T-helper 17 cell (primary cell): Measurements from ENCODE around the gene CACNB3. TPM values are rescaled to one million over a fixed set of nuclear protein-coding genes. Genes with fewer than 3 reads are reported as not detected.

ENCODE experiments used
- ATAC-seq: fragments of 150-1000 bp; cut with Tn5 transposase; 2 replicates; pipeline ENCODE4 v1.10.0; 2021; ENCODE audit warnings: mild to moderate bottlenecking, moderate library complexity
- DNase-seq, 3 donors: peaks; one replicate each; pipeline versions ENCODE4 v3.0.0 to v3.0.0-alpha.2; 2020 to 2021
- H3K9me3 ChIP-seq: one replicate; pipeline ENCODE4 v1.7.0; 2013; ENCODE audit warnings: low read length, mild to moderate bottlenecking; ENCODE audit not compliant: control insufficient read depth, poor library complexity, severe bottlenecking
- H3K27ac Mint-ChIP-seq: one replicate; pipeline ENCODE4 v1.8.0; 2022; ENCODE audit warnings: mild to moderate bottlenecking, moderate library complexity, mixed read lengths
- H3K27me3 Mint-ChIP-seq: one replicate; pipeline ENCODE4 v1.8.0; 2022; ENCODE audit warnings: mixed read lengths
- H3K36me3 Mint-ChIP-seq: one replicate; pipeline ENCODE4 v1.8.0; 2022; ENCODE audit warnings: low read depth, mixed read lengths
- H3K4me1 Mint-ChIP-seq: one replicate; pipeline ENCODE4 v1.8.0; 2022; ENCODE audit warnings: mild to moderate bottlenecking, mixed read lengths
- H3K4me3 Mint-ChIP-seq: one replicate; pipeline ENCODE4 v1.8.0; 2022; ENCODE audit warnings: mild to moderate bottlenecking, moderate library complexity, mixed read lengths
- total RNA-seq, 4 donors: library from RNA in 2 of 4; stranded (reverse) in 2 of 4; gene quantifications; one replicate each; pipeline ENCODE4 v1.2.3 and lab custom pipeline; 2022 to 2026

CACNB3 gene
- total RNA-seq, 2 donors from 2014 or later, result 6.5 to 8.0 TPM

- DNase-seq, result peak in 1 of 3 donors; percentile 17
- H3K27ac Mint-ChIP-seq, result peak overlapping the region; percentile 60
- peaks cover 35% of the 10 kb centered on the region for H3K4me1 Mint-ChIP-seq
Measured at GRCh38 chr12:48815126-48816110, 2.9 kb upstream of the CACNB3 start.

GRCh38 chr12:48816143-48816854 lies 2.0 kb upstream of the CACNB3 start:
- H3K9me3 ChIP-seq, result no peaks in the 10 kb centered on the region
- ATAC-seq (no peak), DNase-seq (no peak)
- Mint-ChIP-seq H3K27ac (peak overlapping the region; percentile 60), H3K27me3 (no peaks in the 10 kb centered on the region), H3K36me3 (no peaks in the 10 kb centered on the region), H3K4me3 (peak overlapping the region; percentile 95), H3K4me1 (peaks cover 35% of the 10 kb centered on the region)

More at GRCh38 chr12:48815126-48816110, 2.9 kb upstream of the CACNB3 start:
- peak overlapping the region; percentile 95 for H3K4me3 Mint-ChIP-seq
- H3K27me3 Mint-ChIP-seq, result no peaks in the 10 kb centered on the region
- no peaks in the 10 kb centered on the region for H3K36me3 Mint-ChIP-seq
- H3K9me3 ChIP-seq, result no peaks in the 10 kb centered on the region
- peak; percentile 35 for ATAC-seq

- Mint-ChIP-seq H3K4me1 (peaks cover 40% of the 10 kb centered on the region), H3K27ac (peak overlapping the region; percentile 56)
- ATAC-seq, result peak; percentile 15
Measured at GRCh38 chr12:48818831-48819590, 715 bp downstream of the CACNB3 start.

GRCh38 chr12:48819986-48820725 lies 1.9 kb downstream of the CACNB3 start:
- no peaks in the 10 kb centered on the region for H3K27me3 Mint-ChIP-seq
- no peak for DNase-seq
- no peaks in the 10 kb centered on the region for H3K36me3 Mint-ChIP-seq
- no peaks in the 10 kb centered on the region for H3K9me3 ChIP-seq
- H3K4me3 Mint-ChIP-seq, result no peak overlapping the region
- H3K4me1 Mint-ChIP-seq, result peaks cover 40% of the 10 kb centered on the region
- peak overlapping the region; percentile 56 for H3K27ac Mint-ChIP-seq
- no peak for ATAC-seq

More at GRCh38 chr12:48818831-48819590, 715 bp downstream of the CACNB3 start:
- peak overlapping the region; percentile 95 for H3K4me3 Mint-ChIP-seq
- H3K36me3 Mint-ChIP-seq, result no peaks in the 10 kb centered on the region
- H3K9me3 ChIP-seq, result no peaks in the 10 kb centered on the region
- no peaks in the 10 kb centered on the region for H3K27me3 Mint-ChIP-seq
- DNase-seq, result no peak

- no peak for ATAC-seq
- Mint-ChIP-seq H3K4me1 (peaks cover 32% of the 10 kb centered on the region), H3K27ac (peak overlapping the region; percentile 27), H3K36me3 (no peaks in the 10 kb centered on the region), H3K27me3 (no peaks in the 10 kb centered on the region), H3K4me3 (no peak overlapping the region)
- no peaks in the 10 kb centered on the region for H3K9me3 ChIP-seq
- DNase-seq, result no peak
Measured at GRCh38 chr12:48822139-48822538, 3.8 kb downstream of the CACNB3 start.

GRCh38 chr12:48822711-48823110 lies 4.4 kb downstream of the CACNB3 start:
- no peaks in the 10 kb centered on the region for H3K9me3 ChIP-seq
- H3K4me1 Mint-ChIP-seq, result peaks cover 29% of the 10 kb centered on the region
- H3K4me3 Mint-ChIP-seq, result no peak overlapping the region
- no peak for DNase-seq
- no peaks in the 10 kb centered on the region for H3K36me3 Mint-ChIP-seq
- no peak for ATAC-seq
- H3K27ac Mint-ChIP-seq, result peak overlapping the region; percentile 27
- H3K27me3 Mint-ChIP-seq, result no peaks in the 10 kb centered on the region

GRCh38 chr12:48823281-48823680 lies 5.0 kb downstream of the CACNB3 start:
- no peak for DNase-seq

GRCh38 chr12:48824112-48824511 lies 5.8 kb downstream of the CACNB3 start:
- ATAC-seq, result peak; percentile 56
- no peaks in the 10 kb centered on the region for H3K27me3 Mint-ChIP-seq
- H3K36me3 Mint-ChIP-seq, result no peaks in the 10 kb centered on the region
- H3K9me3 ChIP-seq, result no peaks in the 10 kb centered on the region
- no peak overlapping the region for H3K4me3 Mint-ChIP-seq
- peak overlapping the region; percentile 43 for H3K27ac Mint-ChIP-seq
- peaks cover 28% of the 10 kb centered on the region for H3K4me1 Mint-ChIP-seq
- no peak for DNase-seq

More at GRCh38 chr12:48823281-48823680, 5.0 kb downstream of the CACNB3 start:
- peaks cover 27% of the 10 kb centered on the region for H3K4me1 Mint-ChIP-seq
- H3K4me3 Mint-ChIP-seq, result no peak overlapping the region
- ATAC-seq, result no peak
- no peaks in the 10 kb centered on the region for H3K9me3 ChIP-seq
- no peaks in the 10 kb centered on the region for H3K27me3 Mint-ChIP-seq
- no peaks in the 10 kb centered on the region for H3K36me3 Mint-ChIP-seq
- H3K27ac Mint-ChIP-seq, result peak overlapping the region; percentile 43

- DNase-seq, result no peak
- no peaks in the 10 kb centered on the region for H3K36me3 Mint-ChIP-seq
- H3K27ac Mint-ChIP-seq, result peak overlapping the region; percentile 43
- no peak overlapping the region for H3K4me3 Mint-ChIP-seq
- ATAC-seq, result no peak
- peaks cover 25% of the 10 kb centered on the region for H3K4me1 Mint-ChIP-seq
- H3K9me3 ChIP-seq, result no peaks in the 10 kb centered on the region
- H3K27me3 Mint-ChIP-seq, result no peaks in the 10 kb centered on the region
Measured at GRCh38 chr12:48824905-48825304, 6.6 kb downstream of the CACNB3 start.

- DNase-seq, result no peak
- Mint-ChIP-seq H3K27ac (no peak overlapping the region), H3K4me1 (peaks cover 29% of the 10 kb centered on the region), H3K4me3 (no peak overlapping the region), H3K36me3 (peaks cover 3% of the 10 kb centered on the region), H3K27me3 (no peaks in the 10 kb centered on the region)
- H3K9me3 ChIP-seq, result no peaks in the 10 kb centered on the region
- no peak for ATAC-seq
Measured at GRCh38 chr12:48826209-48826855, 8.0 kb downstream of the CACNB3 start.

GRCh38 chr12:48827026-48827425 lies 8.7 kb downstream of the CACNB3 start:
- peaks cover 4% of the 10 kb centered on the region for H3K36me3 Mint-ChIP-seq
- ATAC-seq, result no peak

More at GRCh38 chr12:48827026-48827425, 8.7 kb downstream of the CACNB3 start:
- Mint-ChIP-seq H3K27ac (no peak overlapping the region), H3K27me3 (no peaks in the 10 kb centered on the region), H3K4me3 (no peak overlapping the region), H3K4me1 (peaks cover 29% of the 10 kb centered on the region)
- no peaks in the 10 kb centered on the region for H3K9me3 ChIP-seq
- DNase-seq, result no peak
